K562 (cell line): Measurements from ENCODE around the gene NUFIP1. TPM values are rescaled to one million over a fixed set of nuclear protein-coding genes. Genes with fewer than 3 reads are reported as not detected.
A peak's percentile ranks its signal among the peaks of the same experiment; 100 is the strongest.

ENCODE experiments used
- ATAC-seq: fragments of 200-7000 bp; cut with Tn5 transposase; 3 replicates; pipeline ENCODE4 v1.9.1; 2020; ENCODE audit warnings: moderate library complexity
- BruUV-seq: library from RNA; stranded (reverse); fragments of 400-500 nt; replicated peaks from 2 replicates; lab custom pipeline; 2021; lab: Mats Ljungman, UMichigan
- CTCF ChIA-PET: fragments of 300-600 bp; formaldehyde crosslinking; extraction: SDS; loops from one replicate; lab custom pipeline; 2021; ENCODE audit warnings: low intra/inter-chr PET ratio; lab: Yijun Ruan, JAX
- POLR2A ChIA-PET: fragments of 300-600, 350-650 bp; sonication (Branson Sonifier 250); formaldehyde crosslinking; extraction: SDS; loops from one replicate; lab custom pipeline; 2021; ENCODE audit warnings: antibody characterized with exemption, inconsistent platforms; lab: Yijun Ruan, JAX
- DNase-seq, 4 experiments: peaks; one replicate each; pipeline versions ENCODE4 v3.0.0 to v3.0.0-alpha.2; 2011 to 2018; ENCODE audit warnings: low spot score in 3 of 4, mixed read lengths in 3 of 4; ENCODE audit errors: extremely low read depth in 1 of 4
- FAIRE-seq: peaks from 2 replicates; lab custom pipeline; 2011; peaks lifted over from hg19 to GRCh38; lab: Jason Lieb, UNC
- H2AFZ ChIP-seq: 2 replicates; pipeline ENCODE4 v1.6.0; 2011; ENCODE audit warnings: low read depth, low read length, control low read depth, inconsistent platforms
- H3K27ac ChIP-seq: fragments of 200-600 bp; 3 replicates; pipeline ENCODE4 v1.8.0; 2011; ENCODE audit warnings: low read depth, mild to moderate bottlenecking, control low read depth, inconsistent platforms, low read length, moderate library complexity, mixed read lengths; ENCODE audit errors: extremely low read depth
- H3K27me3 ChIP-seq, 2 experiments: fragments of 300-600 bp in 1 of 2; 2 replicates in 1 of 2; 3 replicates in 1 of 2; pipeline versions ENCODE4 v1.6.0 to v1.8.0; 2011; ENCODE audit warnings: inconsistent platforms in 2 of 2, low read length in 2 of 2, mild to moderate bottlenecking in 1 of 2, mixed read lengths in 1 of 2, moderate library complexity in 1 of 2; ENCODE audit not compliant: control insufficient read depth in 2 of 2, insufficient read depth in 2 of 2
- H3K36me3 ChIP-seq: fragments of 300-600 bp; 3 replicates; pipeline ENCODE4 v1.8.0; 2011; ENCODE audit warnings: mild to moderate bottlenecking, low read length, inconsistent platforms; ENCODE audit not compliant: control insufficient read depth, insufficient read depth
- H3K4me1 ChIP-seq, 2 experiments: fragments of 200-600 bp in 1 of 2; replicated peaks in 1 of 2; 2 replicates in 1 of 2; 3 replicates in 1 of 2; pipeline versions ENCODE4 v1.5.1 to v1.8.0; 2011; ENCODE audit warnings: inconsistent platforms in 2 of 2, low read length in 2 of 2, mild to moderate bottlenecking in 1 of 2, mixed read lengths in 1 of 2, moderate library complexity in 1 of 2; ENCODE audit not compliant: control insufficient read depth in 2 of 2, insufficient read depth in 2 of 2
- H3K4me2 ChIP-seq: 2 replicates; pipeline ENCODE4 v1.6.1; 2011; ENCODE audit warnings: low read length, control low read depth, inconsistent platforms, mixed read lengths; ENCODE audit not compliant: insufficient read depth
- H3K4me3 ChIP-seq: fragments of 200-600 bp; sonication (generic), shearing (Covaris generic); 2 replicates; pipeline ENCODE4 v1.5.1; 2016; ENCODE audit warnings: control low read depth, inconsistent platforms
- H3K79me2 ChIP-seq: fragments of 200-600 bp; 3 replicates; pipeline ENCODE4 v1.8.0; 2011; ENCODE audit warnings: low read length, inconsistent platforms; ENCODE audit not compliant: control insufficient read depth, insufficient read depth
- H3K9ac ChIP-seq, 2 experiments: 2 replicates each; pipeline versions ENCODE4 v1.6.0 to v1.6.1; 2011; ENCODE audit warnings: low read depth in 2 of 2, low read length in 2 of 2, control low read depth in 1 of 2, inconsistent platforms in 1 of 2, mild to moderate bottlenecking in 1 of 2, mixed read lengths in 1 of 2; ENCODE audit not compliant: insufficient read depth in 1 of 2
- H3K9me1 ChIP-seq: one replicate; pipeline ENCODE4 v1.6.0; 2011; ENCODE audit warnings: inconsistent platforms, mild to moderate bottlenecking, low read length, moderate library complexity; ENCODE audit not compliant: control insufficient read depth, insufficient read depth
- H3K9me3 ChIP-seq: replicated peaks from 2 replicates; pipeline ENCODE4 v1.5.1; 2011; ENCODE audit warnings: low read depth, low read length, inconsistent platforms; ENCODE audit not compliant: control insufficient read depth, insufficient read depth
- H4K20me1 ChIP-seq: replicated peaks from 2 replicates; pipeline ENCODE4 v1.6.1; 2011; ENCODE audit warnings: low read length, inconsistent platforms, mixed read lengths; ENCODE audit not compliant: control insufficient read depth, insufficient read depth
- CCNT2 ChIP-seq: IDR thresholded peaks from 2 replicates; pipeline ENCODE4 v1.6.1; 2011; ENCODE audit warnings: borderline replicate concordance, low read depth, mild to moderate bottlenecking, moderate library complexity, mixed read lengths, low read length; ENCODE audit not compliant: insufficient read length; ENCODE audit errors: extremely low read depth
- FOXJ3 ChIP-seq: sonication (generic); formaldehyde crosslinking; IDR thresholded peaks from 2 replicates; pipeline ENCODE4 v1.4.0; 2020; ENCODE audit warnings: mild to moderate bottlenecking, missing genetic modification reagents
- HNRNPUL1 ChIP-seq: fragments of 200-400 bp; formaldehyde crosslinking; IDR thresholded peaks from 2 replicates; pipeline ENCODE4 v1.6.1; 2017; ENCODE audit warnings: low read length
- NRF1 ChIP-seq, 2 experiments: fragments of 450-650 bp; IDR thresholded peaks in 1 of 2; conservative IDR thresholded peaks in 1 of 2; 2 replicates each; pipeline ENCODE4 v1.6.1; 2014; ENCODE audit warnings: mild to moderate bottlenecking in 2 of 2
- NUFIP1 ChIP-seq: fragments of 450-650 bp; IDR thresholded peaks from 2 replicates; pipeline ENCODE4 v1.6.1; 2018; ENCODE audit not compliant: partially characterized antibody
- POLR2AphosphoS5 ChIP-seq: IDR thresholded peaks from 2 replicates; pipeline ENCODE4 v1.6.1; 2011; ENCODE audit warnings: mild to moderate bottlenecking, low read depth, low read length, moderate library complexity; ENCODE audit not compliant: control insufficient read depth, insufficient read depth
- PPARD ChIP-seq: fragments of 250-450 bp; sonication (Bioruptor Pico); IDR thresholded peaks from 2 replicates; pipeline ENCODE4 v1.8.0; 2022; ENCODE audit warnings: inconsistent platforms, mild to moderate bottlenecking, moderate library complexity
- RFX1 ChIP-seq: fragments of 450-650 bp; IDR thresholded peaks from 2 replicates; pipeline ENCODE4 v1.6.1; 2016; ENCODE audit warnings: mild to moderate bottlenecking, moderate library complexity
- SAFB2 ChIP-seq: fragments of 200-400 bp; formaldehyde crosslinking; IDR thresholded peaks from 2 replicates; pipeline ENCODE4 v1.6.1; 2018; ENCODE audit warnings: borderline replicate concordance, low read length, low read depth, moderate library complexity; ENCODE audit not compliant: severe bottlenecking
- SMARCA4 ChIP-seq: fragments of 450-650 bp; IDR thresholded peaks from 2 replicates; pipeline ENCODE4 v1.6.1; 2016
- SMARCE1 ChIP-seq: fragments of 450-650 bp; IDR thresholded peaks from 2 replicates; pipeline ENCODE4 v1.7.1; 2016; ENCODE audit warnings: mild to moderate bottlenecking
- SRSF3 ChIP-seq: fragments of 200-400 bp; formaldehyde crosslinking; IDR thresholded peaks from 2 replicates; pipeline ENCODE4 v1.6.1; 2016; ENCODE audit warnings: mild to moderate bottlenecking, low read length, moderate library complexity; ENCODE audit not compliant: insufficient read depth
- U2AF2 ChIP-seq: fragments of 200-400 bp; formaldehyde crosslinking; optimal IDR thresholded peaks from 2 replicates; pipeline ENCODE3; 2017; ENCODE audit warnings: low read depth, mild to moderate bottlenecking, low read length
- ZNF512 ChIP-seq: IDR thresholded peaks from 2 replicates; pipeline ENCODE4 v1.6.1; 2016; ENCODE audit warnings: missing genetic modification characterization, missing compliant biosample characterization
- ZNF77 ChIP-seq: fragments of 250-450 bp; sonication (Bioruptor Pico); IDR thresholded peaks from 2 replicates; pipeline ENCODE4 v1.5.0; 2020
- WGBS: fragments of 100-300 bp; shearing (Covaris generic); methylation state at CpG from one replicate; pipeline ENCODE4 v1.1.6; 2016; ENCODE audit warnings: low coverage, mixed read lengths; ENCODE audit not compliant: insufficient coverage; ENCODE audit errors: missing lambda C conversion rate; 5-methylcytosine and 5-hydroxymethylcytosine counted together
- in situ Hi-C: fragments of 300-500 bp; cut with MboI; formaldehyde crosslinking; loops from 4 replicates; pipeline ENCODE4 v1.15.0; 2018; ENCODE audit warnings: inconsistent platforms, mixed read lengths
- intact Hi-C: fragments of 100-400 bp; cut with micrococcal nuclease; formaldehyde crosslinking; loops from 2 replicates; pipeline ENCODE4 v1.14.2; 2022
- polyA plus RNA-seq, 8 experiments: library from polyadenylated mRNA; depleted of rRNA in 4 of 8; stranded (reverse) in 5 of 8; unstranded in 3 of 8; fragments of >200 nt; fragmentation: Nextera tagmentation in 2 of 8; fragmentation: Illumina TruSeq in 1 of 8; extraction: Ambion mirVana in 2 of 8; extraction: Trizol in 1 of 8; gene quantifications; 2 replicates each; pipeline versions ENCODE4 v1.2.1 to v1.2.3, GENCODE V29; 2011 to 2014; ENCODE audit warnings: inconsistent platforms in 1 of 8, missing spikeins in 1 of 8
- total RNA-seq, 7 experiments: library from RNA; depleted of rRNA in 6 of 7; stranded (reverse); fragments of >200 nt in 6 of 7; fragmentation: Illumina TruSeq in 2 of 7; extraction: Trizol in 2 of 7; gene quantifications; 2 replicates each; pipeline versions ENCODE4 v1.2.1 to v1.2.3, GENCODE V29; 2011 to 2021; ENCODE audit warnings: low replicate concordance in 1 of 7

NUFIP1 gene
- total and polyA plus RNA-seq, 9 of the 15 experiments (the other 6 are each of a cell fraction or from before 2014, with no cell fraction given), result 2.6 to 9.7 (median 4.1) TPM

- Histone ChIP-seq H3K36me3 (peaks cover 17% of the 10 kb centered on the region; the same call in 2 of the 3 replicates), H3K9me1 (no peaks in the 10 kb centered on the region), H2AFZ (no peak overlapping the region), H3K27me3 (no peaks in the 10 kb centered on the region), H3K4me1 (no peaks in the 10 kb centered on the region), H3K4me2 (no peak overlapping the region), H3K4me3 (no peak overlapping the region), H3K9me3 (no peaks in the 10 kb centered on the region), H3K9ac (no peak overlapping the region), H3K79me2 (no peaks in the 10 kb centered on the region), H4K20me1 (no peaks in the 10 kb centered on the region), H3K27ac (no peak overlapping the region)
- FAIRE-seq (peak; percentile 56), DNase-seq (no peak), ATAC-seq (no peak)
- TF ChIP-seq CCNT2, result no peak
- TF ChIP-seq SRSF3, result no peak
- TF ChIP-seq RFX1, result peak; percentile 17
- intact Hi-C loops (no loop called here), in situ Hi-C loops (no loop called here)
- no TSS peak for BruUV-seq
- WGBS, result 53% methylated on average over 2 of the region's 2 CpGs
- POLR2A ChIA-PET, result no interaction called here
- CTCF ChIA-PET, result no interaction called here
These were observed 36.6 kb downstream of the NUFIP1 start for GRCh38 chr13:44952671-44953070.

- H2AFZ ChIP-seq, result no peak overlapping the region
- ATAC-seq (no peak), FAIRE-seq (no peak), DNase-seq (no peak)
- no peaks in the 10 kb centered on the region for H3K9me1 ChIP-seq
- CTCF ChIA-PET, result no interaction called here
- BruUV-seq, result no TSS peak
- H3K4me1 ChIP-seq, result no peaks in the 10 kb centered on the region
- in situ Hi-C loops (no loop called here), intact Hi-C loops (no loop called here)
- no peaks in the 10 kb centered on the region for H3K79me2 ChIP-seq
- no peak overlapping the region for H3K27ac ChIP-seq
- no peak overlapping the region for H3K9ac ChIP-seq
- no peaks in the 10 kb centered on the region for H3K9me3 ChIP-seq
- no peaks in the 10 kb centered on the region for H3K27me3 ChIP-seq
- H3K36me3 ChIP-seq, result peaks cover 17% of the 10 kb centered on the region; the same call in 2 of the 3 replicates
- POLR2A ChIA-PET, result interaction anchor here (1.3 kb wide), 1 partner anchor 10 kb away, joined by 3 read pairs; no protein-coding TSS in a partner anchor
- no peak overlapping the region for H3K4me2 ChIP-seq
- no peaks in the 10 kb centered on the region for H4K20me1 ChIP-seq
- no peak overlapping the region for H3K4me3 ChIP-seq
- TF ChIP-seq ZNF77 (CRISPR knock-in tag) (no peak), U2AF2 (no peak), ZNF512 (tag) (no peak), POLR2AphosphoS5 (no peak), SMARCE1 (no peak), FOXJ3 (CRISPR knock-in tag) (no peak), NUFIP1 (no peak), HNRNPUL1 (no peak), SAFB2 (no peak), PPARD (CRISPR knock-in tag) (no peak), NRF1 (conservative IDR thresholded peaks at IDR 0.05 in 1 of 2, IDR thresholded peaks at IDR 0.05 in 1 of 2) (no peak), SMARCA4 (no peak)
These were observed 38.1 kb downstream of the NUFIP1 start for GRCh38 chr13:44951184-44951583.
